ENCODE measurements around the gene NKG7.
"Not testable (repeated sequence)": the region's sequence is repeated elsewhere in the genome, so short reads cannot be mapped to it uniquely, and the experiment has no call there.

Gene NKG7

GRCh38 chr19:51372649-51373504, at the start of gene NKG7:
Gene NKG7, minus strand, starts transcription at chr19:51372654. Its CDS starts 119 bp downstream, at chr19:51372535.
- no peak for DNase-seq (ENCODE audit: low read depth)

GRCh38 chr19:51422053-51422448, 49.6 kb upstream of the NKG7 start:
- DNase-seq (ENCODE audit: low read depth), result peak; percentile 22

GRCh38 chr19:51421229-51422052, 49.0 kb upstream of the NKG7 start:
- no peak for DNase-seq (ENCODE audit: low read depth)

- DNase-seq (ENCODE audit: low read depth), result not testable (repeated sequence)
These were observed 48.1 kb upstream of the NKG7 start for GRCh38 chr19:51420511-51420910.

- no peak for DNase-seq (ENCODE audit: low read depth)
These were observed 46.3 kb upstream of the NKG7 start for GRCh38 chr19:51418707-51419106.

- DNase-seq (ENCODE audit: low read depth), result no peak
These were observed 45.3 kb upstream of the NKG7 start for GRCh38 chr19:51417810-51418157.

- no peak for DNase-seq (ENCODE audit: low read depth)
These were observed 44.8 kb upstream of the NKG7 start, which contains the start of gene SIGLEC10 for GRCh38 chr19:51417107-51417809. Gene SIGLEC10, minus strand, starts transcription at chr19:51417642. Its CDS starts 61 bp downstream, at chr19:51417581.

GRCh38 chr19:51416422-51416821, 44.0 kb upstream of the NKG7 start:
- DNase-seq (ENCODE audit: low read depth), result not testable (repeated sequence)

GRCh38 chr19:51415187-51415586, 42.7 kb upstream of the NKG7 start:
- no peak for DNase-seq (ENCODE audit: low read depth)

- DNase-seq (ENCODE audit: low read depth), result no peak
These were observed 38.7 kb upstream of the NKG7 start for GRCh38 chr19:51410950-51411748.

GRCh38 chr19:51407511-51408131, 35.2 kb upstream of the NKG7 start:
- DNase-seq (ENCODE audit: low read depth), result no peak

- no peak for DNase-seq (ENCODE audit: low read depth)
These were observed 29.7 kb upstream of the NKG7 start for GRCh38 chr19:51402117-51402516.

GRCh38 chr19:51399936-51400335, 27.5 kb upstream of the NKG7 start:
- not testable (repeated sequence) for DNase-seq (ENCODE audit: low read depth)

GRCh38 chr19:51399231-51399630, 26.8 kb upstream of the NKG7 start:
- no peak for DNase-seq (ENCODE audit: low read depth)

- DNase-seq (ENCODE audit: low read depth), result peak; percentile 24
These were observed 25.7 kb upstream of the NKG7 start for GRCh38 chr19:51398096-51398704.

- DNase-seq (ENCODE audit: low read depth), result not testable (repeated sequence)
These were observed 25.0 kb upstream of the NKG7 start for GRCh38 chr19:51397453-51397852.

- DNase-seq (ENCODE audit: low read depth), result no peak
These were observed 23.7 kb upstream of the NKG7 start for GRCh38 chr19:51396175-51396574.

GRCh38 chr19:51394050-51394836, 21.8 kb upstream of the NKG7 start:
- peak; percentile 99 for DNase-seq (ENCODE audit: low read depth)

- no peak for DNase-seq (ENCODE audit: low read depth)
These were observed 20.2 kb upstream of the NKG7 start for GRCh38 chr19:51392701-51393100.
